B cell (primary cell): ENCODE results near the gene NHS. TPM values are rescaled to one million over a fixed set of nuclear protein-coding genes. Genes with fewer than 3 reads are reported as not detected.

ENCODE experiments used
- ATAC-seq: fragments of 200-7000 bp; cut with Tn5 transposase; one replicate; pipeline ENCODE4 v1.10.0; 2021; ENCODE audit warnings: low read depth, mild to moderate bottlenecking, moderate number of reproducible peaks, moderate library complexity
- CTCF ChIA-PET: fragments of 350-600 bp; sonication (Branson Sonifier 250); formaldehyde crosslinking; loops from one replicate; lab custom pipeline; 2021; ENCODE audit warnings: antibody characterized with exemption, inconsistent platforms; lab: Charles Lee
- POLR2A ChIA-PET: fragments of 350-600 bp; sonication (Branson Sonifier 250); formaldehyde crosslinking; loops from one replicate; lab custom pipeline; 2021; ENCODE audit warnings: antibody characterized with exemption; lab: Charles Lee
- DNase-seq: peaks from one replicate; pipeline ENCODE4 v3.0.0; 2013
- H2AFZ ChIP-seq: 2 replicates; pipeline ENCODE4 v1.6.1; 2012; ENCODE audit warnings: mild to moderate bottlenecking, low read depth, low read length; ENCODE audit not compliant: insufficient read depth, poor library complexity, severe bottlenecking
- H3K27ac ChIP-seq, 2 donors: 1 replicate in 1 of 2; 2 replicates in 1 of 2; pipeline ENCODE4 v1.5.1; 2012 to 2013; ENCODE audit warnings: low read length in 2 of 2, mild to moderate bottlenecking in 2 of 2, moderate library complexity in 1 of 2
- H3K27me3 ChIP-seq, 4 experiments: fragments of 200-600 bp in 1 of 4; sonication (generic) in 1 of 4; replicated peaks in 1 of 4; 1 replicate in 2 of 4; 2 replicates in 2 of 4; pipeline versions ENCODE4 v1.6.1 to v1.7.0; 2013 to 2016; ENCODE audit warnings: low read length in 3 of 4, mild to moderate bottlenecking in 2 of 4, mixed read lengths in 1 of 4, moderate library complexity in 1 of 4; ENCODE audit not compliant: insufficient read depth in 4 of 4, control insufficient read depth in 3 of 4; ENCODE audit errors: control extremely low read depth in 1 of 4
- H3K36me3 ChIP-seq, 2 experiments: replicated peaks in 1 of 2; 1 replicate in 1 of 2; 2 replicates in 1 of 2; pipeline versions ENCODE4 v1.6.1 to v1.7.1; 2013; ENCODE audit warnings: low read length in 1 of 2; ENCODE audit not compliant: insufficient read depth in 2 of 2, control insufficient read depth in 1 of 2; ENCODE audit errors: control extremely low read depth in 1 of 2, extremely low read depth in 1 of 2
- H3K4me1 ChIP-seq, 2 donors: fragments of 200-600 bp in 1 of 2; sonication (generic) in 1 of 2; 1 replicate in 1 of 2; 2 replicates in 1 of 2; pipeline versions ENCODE4 v1.5.1 to v1.6.1; 2013 to 2017; ENCODE audit warnings: low read length in 2 of 2; ENCODE audit not compliant: control insufficient read depth in 2 of 2, insufficient read depth in 2 of 2
- H3K4me2 ChIP-seq: replicated peaks from 2 replicates; pipeline ENCODE3; 2012; ENCODE audit warnings: mild to moderate bottlenecking, low read depth, low read length; ENCODE audit not compliant: poor library complexity, severe bottlenecking
- H3K4me3 ChIP-seq, 5 experiments: fragments of 200-600 bp in 1 of 5; sonication (generic) in 1 of 5; 1 replicate in 3 of 5; 2 replicates in 2 of 5; pipeline versions ENCODE4 v1.5.1 to v1.7.0; 2011 to 2016; ENCODE audit warnings: low read length in 4 of 5, mild to moderate bottlenecking in 4 of 5, low read depth in 2 of 5, control low read depth in 1 of 5, moderate library complexity in 1 of 5; ENCODE audit not compliant: insufficient read depth in 1 of 5; ENCODE audit errors: control extremely low read depth in 1 of 5, extremely low read depth in 1 of 5
- H3K79me2 ChIP-seq: fragments of 200-600 bp; sonication (generic); one replicate; pipeline ENCODE4 v1.6.0; 2016; ENCODE audit warnings: low read length; ENCODE audit not compliant: control insufficient read depth, insufficient read depth
- H3K9ac ChIP-seq: fragments of 200-600 bp; sonication (generic); 2 replicates; pipeline ENCODE4 v1.6.1; 2017; ENCODE audit warnings: mild to moderate bottlenecking, low read length, moderate library complexity
- H3K9me3 ChIP-seq, 3 donors: one replicate each; pipeline versions ENCODE4 v1.6.1 to v1.7.1; 2013; ENCODE audit warnings: low read length in 2 of 3; ENCODE audit not compliant: control insufficient read depth in 2 of 3, insufficient read depth in 1 of 3; ENCODE audit errors: control extremely low read depth in 1 of 3
- H4K20me1 ChIP-seq: 2 replicates; pipeline ENCODE4 v1.6.0; 2012; ENCODE audit warnings: mild to moderate bottlenecking, low read length; ENCODE audit not compliant: insufficient read depth, control insufficient read depth, poor library complexity, severe bottlenecking
- H3K27ac Mint-ChIP-seq: one replicate; pipeline ENCODE4 v1.8.0; 2021; ENCODE audit warnings: mixed read lengths
- H3K27me3 Mint-ChIP-seq: one replicate; pipeline ENCODE4 v1.8.0; 2021; ENCODE audit warnings: mixed read lengths
- H3K4me1 Mint-ChIP-seq: one replicate; pipeline ENCODE4 v1.8.0; 2021; ENCODE audit warnings: mixed read lengths
- H3K4me3 Mint-ChIP-seq: one replicate; pipeline ENCODE4 v1.8.0; 2021; ENCODE audit warnings: mixed read lengths
- H3K9me3 Mint-ChIP-seq: one replicate; pipeline ENCODE4 v1.8.0; 2022; ENCODE audit warnings: mixed read lengths; ENCODE audit not compliant: insufficient read depth
- CTCF ChIP-seq: fragments of 200-600 bp; IDR thresholded peaks from one replicate; pipeline ENCODE4 v1.8.0; 2022; ENCODE audit warnings: antibody characterized with exemption, mild to moderate bottlenecking
- EZH2 ChIP-seq: IDR thresholded peaks from 2 replicates; pipeline ENCODE4 v1.6.1; 2012; ENCODE audit warnings: borderline replicate concordance, low read depth, mild to moderate bottlenecking, moderate library complexity, low read length; ENCODE audit not compliant: insufficient read depth, poor library complexity, severe bottlenecking
- whole genome bisulfite sequencing: methylation state at CpG from one replicate; pipeline ENCODE4 v1.1.5; 2013; ENCODE audit warnings: missing lambda C conversion rate; ENCODE audit not compliant: insufficient coverage; 5-methylcytosine and 5-hydroxymethylcytosine counted together
- intact Hi-C: fragments of 100-400 bp; cut with micrococcal nuclease; formaldehyde crosslinking; loops from one replicate; pipeline ENCODE4 v1.10.0; 2022
- polyA plus RNA-seq: library from polyadenylated mRNA; depleted of rRNA; stranded (reverse); fragments of >200 nt; gene quantifications from 2 replicates; pipeline ENCODE4 v1.2.3, GENCODE V29; 2012
- total RNA-seq, 2 donors: library from RNA; stranded (reverse); fragments of 120-200 nt in 1 of 2; gene quantifications; 1 replicate in 1 of 2; 2 replicates in 1 of 2; pipeline versions ENCODE4 v1.2.3 to v1.2.4, GENCODE V29; 2013 to 2022

NHS gene
- total and polyA plus RNA-seq, 2 donors (not counting 1 experiment from before 2014, with no cell fraction given), result not detected

- Histone ChIP-seq H2AFZ (no peak overlapping the region), H4K20me1 (no peaks in the 10 kb centered on the region), H3K9me3 (no peaks in the 10 kb centered on the region), H3K4me3 (no peak overlapping the region), H3K9ac (no peak overlapping the region), H3K4me1 (no peaks in the 10 kb centered on the region), H3K79me2 (no peaks in the 10 kb centered on the region), H3K27me3 (no peaks in the 10 kb centered on the region), H3K27ac (no peak overlapping the region), H3K4me2 (no peak overlapping the region), H3K36me3 (no peaks in the 10 kb centered on the region)
- 100% methylated on average over 1 of the region's 1 CpG for WGBS
- no peak overlapping the region for H3K27ac Mint-ChIP-seq
- no peaks in the 10 kb centered on the region for H3K27me3 Mint-ChIP-seq
- POLR2A ChIA-PET, result interaction anchor here (0.7 kb wide), 1 partner anchor 586 kb away, joined by 8 read pairs; no protein-coding TSS in a partner anchor
- H3K9me3 Mint-ChIP-seq, result no peaks in the 10 kb centered on the region
- no peaks in the 10 kb centered on the region for H3K4me1 Mint-ChIP-seq
- H3K4me3 Mint-ChIP-seq, result no peak overlapping the region
- CTCF ChIA-PET, result interaction anchor here (0.6 kb wide), 1 partner anchor 712 kb away, joined by 6 read pairs; no protein-coding TSS in a partner anchor
- intact Hi-C loops, result no loop called here
- no peak for TF ChIP-seq CTCF
- TF ChIP-seq EZH2, result no peak
- DNase-seq, result no peak
- ATAC-seq, result no peak
Measured at GRCh38 chrX:17680732-17681413, 305.9 kb downstream of the NHS start.

- no peaks in the 10 kb centered on the region for H3K4me1 Mint-ChIP-seq
- no CpG with 5 or more reads among the region's 2 CpGs for WGBS
- no peak overlapping the region for H3K9ac ChIP-seq
- intact Hi-C loops, result no loop called here
- no peaks in the 10 kb centered on the region for H3K27me3 ChIP-seq
- H3K27me3 Mint-ChIP-seq, result no peaks in the 10 kb centered on the region
- no peak overlapping the region for H3K27ac Mint-ChIP-seq
- ChIA-PET POLR2A (no interaction called here), CTCF (no interaction called here)
- H3K4me3 ChIP-seq, result no peak overlapping the region
- no peak overlapping the region for H2AFZ ChIP-seq
- no peaks in the 10 kb centered on the region for H3K9me3 ChIP-seq
- ATAC-seq (no peak), DNase-seq (no peak)
- no peak overlapping the region for H3K4me3 Mint-ChIP-seq
- no peak overlapping the region for H3K27ac ChIP-seq
- H3K9me3 Mint-ChIP-seq, result no peaks in the 10 kb centered on the region
- H3K4me1 ChIP-seq, result no peaks in the 10 kb centered on the region
- no peak overlapping the region for H3K4me2 ChIP-seq
- TF ChIP-seq EZH2 (no peak), CTCF (no peak)
- H3K36me3 ChIP-seq, result no peaks in the 10 kb centered on the region
- H3K79me2 ChIP-seq, result no peaks in the 10 kb centered on the region
- no peaks in the 10 kb centered on the region for H4K20me1 ChIP-seq
Measured at GRCh38 chrX:17682259-17682658, 307.3 kb downstream of the NHS start.
